ENCODE measurements around the gene ZNF304. TPM values are rescaled to one million over a fixed set of nuclear protein-coding genes. Genes with fewer than 3 reads are reported as not detected.

Gene ZNF304
- total and polyA plus RNA-seq, 2 of the 4 experiments (the other 2 are of a cell fraction), result 3.9 to 16.1 TPM

DNA sequence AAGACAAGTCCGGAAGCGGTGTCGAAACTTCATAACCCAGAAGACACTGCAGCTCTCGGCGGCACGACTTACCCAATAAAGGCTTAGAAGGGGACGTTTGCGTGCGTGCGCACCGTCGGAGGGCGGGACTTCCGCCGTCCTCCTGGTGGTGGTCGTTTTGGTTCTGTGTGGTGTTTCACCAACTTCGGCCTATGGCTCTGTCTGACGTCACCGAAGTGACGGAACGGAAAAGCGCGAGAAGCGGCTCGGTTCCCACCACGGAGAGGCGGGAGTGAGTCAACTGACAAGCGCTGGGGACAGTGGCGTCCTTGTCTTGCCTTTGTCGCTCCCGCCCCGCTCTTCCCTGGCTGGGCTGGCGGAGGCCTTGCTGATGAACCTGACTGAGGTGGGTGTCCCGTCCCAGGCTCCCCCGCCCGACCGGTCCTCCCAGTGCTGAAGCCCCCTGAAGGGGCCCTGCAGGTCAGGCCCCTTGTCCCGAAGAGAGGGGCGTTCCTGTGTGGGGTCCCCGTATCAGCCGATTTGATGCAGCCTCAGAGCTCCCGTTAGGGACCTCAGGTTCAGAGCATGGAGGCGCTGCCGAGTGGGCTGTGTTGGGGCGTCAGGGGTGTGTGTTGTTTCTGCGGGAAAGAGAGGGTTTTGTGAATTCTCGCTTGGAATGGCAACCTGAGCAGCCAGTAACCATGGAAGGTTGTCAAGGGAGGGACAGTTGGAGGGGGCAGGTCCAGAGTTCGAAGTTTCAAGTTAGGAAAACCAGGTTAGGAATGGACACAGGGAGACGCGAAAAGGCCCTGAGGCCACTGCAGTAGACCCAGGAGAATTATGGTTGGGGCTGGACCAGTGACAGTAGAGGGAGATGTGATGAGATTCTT, 38.9 kb downstream of the ZNF304 start, which contains the start of gene ZNF548 (continued):
- TF ChIP-seq, protein P1, sequence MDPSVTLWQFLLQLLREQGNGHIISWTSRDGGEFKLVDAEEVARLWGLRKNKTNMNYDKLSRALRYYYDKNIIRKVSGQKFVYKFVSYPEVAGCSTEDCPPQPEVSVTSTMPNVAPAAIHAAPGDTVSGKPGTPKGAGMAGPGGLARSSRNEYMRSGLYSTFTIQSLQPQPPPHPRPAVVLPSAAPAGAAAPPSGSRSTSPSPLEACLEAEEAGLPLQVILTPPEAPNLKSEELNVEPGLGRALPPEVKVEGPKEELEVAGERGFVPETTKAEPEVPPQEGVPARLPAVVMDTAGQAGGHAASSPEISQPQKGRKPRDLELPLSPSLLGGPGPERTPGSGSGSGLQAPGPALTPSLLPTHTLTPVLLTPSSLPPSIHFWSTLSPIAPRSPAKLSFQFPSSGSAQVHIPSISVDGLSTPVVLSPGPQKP (IDR thresholded peaks at IDR 0.05; ENCODE audit: borderline replicate concordance, low read depth, low read length), result no peak; the same call in 1 of the 2 replicates
- TF ChIP-seq MAZ (IDR thresholded peaks at IDR 0.05; ENCODE audit: borderline replicate concordance, low read depth, low read length), result 0 out of 2 replicates have a peak, but pooled peaks have one; percentile 23
- TF ChIP-seq MAFK (IDR thresholded peaks at IDR 0.05; ENCODE audit: low read depth, low read length), result no peak

Measured in IMR-90 (cell line).